Measurements from ENCODE around the gene LCN6. TPM values are rescaled to one million over a fixed set of nuclear protein-coding genes. Genes with fewer than 3 reads are reported as not detected.

LCN6 gene
- total and polyA plus RNA-seq, 2 experiments from 2014 or later: not detected

GRCh38 chr9:136714893-136715274 is 33.4 kb downstream of the LCN6 start:
- no peaks in the 10 kb centered on the region for H3K27me3 ChIP-seq
- H4K20me1 ChIP-seq (ENCODE audit: insufficient read depth, poor library complexity, severe bottlenecking): no peaks in the 10 kb centered on the region
- H3K9me2 ChIP-seq (replicated peaks; ENCODE audit: insufficient read depth): no peaks in the 10 kb centered on the region
- no peak overlapping the region for H3K27ac ChIP-seq
- no peaks in the 10 kb centered on the region for H3K9me3 ChIP-seq (ENCODE audit: low read depth)
- peaks cover 34% of the 10 kb centered on the region for H3K79me2 ChIP-seq
- peaks cover 25% of the 10 kb centered on the region for H3K4me1 ChIP-seq (ENCODE audit: insufficient read depth)
- TF ChIP-seq EZH2 (IDR thresholded peaks at IDR 0.05; ENCODE audit: borderline replicate concordance) (no peak), EZH2phosphoT487 (IDR thresholded peaks at IDR 0.05; ENCODE audit: low read depth, severe bottlenecking, unreplicated experiment) (no peak), CTCF (IDR thresholded peaks at IDR 0.05; ENCODE audit: poor library complexity) (no peak)
- H3K4me3 ChIP-seq: no peak overlapping the region
- DNase-seq (ENCODE audit: low spot score): no peak
- no peaks in the 10 kb centered on the region for H3K36me3 ChIP-seq (replicated peaks; ENCODE audit: insufficient read depth, low read depth)
- no peak overlapping the region for H3K4me2 ChIP-seq
- H2AFZ ChIP-seq: no peak overlapping the region
- 81% methylated on average over 8 of the region's 8 CpGs for WGBS (ENCODE audit: low lambda C conversion rate, missing lambda C conversion rate)

GRCh38 chr9:136714096-136714892 is 34.0 kb downstream of the LCN6 start:
- DNase-seq (ENCODE audit: low spot score): no peak
- no peak overlapping the region for H3K4me3 ChIP-seq
- WGBS (ENCODE audit: low lambda C conversion rate, missing lambda C conversion rate): 86% methylated on average over 17 of the region's 17 CpGs
- H3K79me2 ChIP-seq: peaks cover 34% of the 10 kb centered on the region
- peaks cover 25% of the 10 kb centered on the region for H3K4me1 ChIP-seq (ENCODE audit: insufficient read depth)
- no peaks in the 10 kb centered on the region for H3K36me3 ChIP-seq (replicated peaks; ENCODE audit: insufficient read depth, low read depth)
- H3K4me2 ChIP-seq: peak overlapping the region; percentile 96
- no peaks in the 10 kb centered on the region for H3K27me3 ChIP-seq
- H2AFZ ChIP-seq: no peak overlapping the region
- H3K9me3 ChIP-seq (ENCODE audit: low read depth): no peaks in the 10 kb centered on the region
- no peak for TF ChIP-seq CTCF (IDR thresholded peaks at IDR 0.05; ENCODE audit: poor library complexity)
- no peak for TF ChIP-seq EZH2phosphoT487 (IDR thresholded peaks at IDR 0.05; ENCODE audit: low read depth, severe bottlenecking, unreplicated experiment)
- H4K20me1 ChIP-seq (ENCODE audit: insufficient read depth, poor library complexity, severe bottlenecking): no peaks in the 10 kb centered on the region
- no peaks in the 10 kb centered on the region for H3K9me2 ChIP-seq (replicated peaks; ENCODE audit: insufficient read depth)
- no peak overlapping the region for H3K27ac ChIP-seq

DNA sequence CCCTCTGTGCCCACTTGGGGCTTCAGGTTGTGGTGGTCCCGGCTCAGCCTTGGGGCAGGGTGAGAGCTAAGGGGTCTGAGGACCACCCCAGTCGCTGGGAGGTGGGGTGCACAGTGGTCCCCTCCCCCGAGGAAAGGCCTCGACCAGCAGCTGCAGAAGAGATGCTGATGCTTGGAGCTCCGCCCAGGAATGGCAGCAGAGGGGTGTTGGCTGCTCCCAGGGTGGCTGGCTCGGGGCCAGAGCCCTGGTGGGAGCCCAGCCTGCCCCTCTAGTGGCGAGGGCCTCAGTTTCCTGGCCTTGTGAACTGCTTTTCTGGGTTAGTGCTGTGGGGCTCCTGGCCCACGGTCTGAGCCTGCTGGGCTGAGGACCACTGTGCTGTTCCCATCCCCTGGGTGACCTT is 34.8 kb downstream of the LCN6 start:
- Histone ChIP-seq H3K4me1 (ENCODE audit: insufficient read depth) (peaks cover 25% of the 10 kb centered on the region), H3K9me2 (replicated peaks; ENCODE audit: insufficient read depth) (no peaks in the 10 kb centered on the region), H3K4me2 (peak overlapping the region; percentile 96), H3K9me3 (ENCODE audit: low read depth) (no peaks in the 10 kb centered on the region), H4K20me1 (ENCODE audit: insufficient read depth, poor library complexity, severe bottlenecking) (no peaks in the 10 kb centered on the region), H3K79me2 (peaks cover 34% of the 10 kb centered on the region), H3K27me3 (no peaks in the 10 kb centered on the region), H3K36me3 (replicated peaks; ENCODE audit: insufficient read depth, low read depth) (no peaks in the 10 kb centered on the region), H3K4me3 (peak overlapping the region; percentile 91), H2AFZ (no peak overlapping the region), H3K27ac (no peak overlapping the region)
- TF ChIP-seq CTCF (IDR thresholded peaks at IDR 0.05; ENCODE audit: poor library complexity): no peak
- no peak for TF ChIP-seq EZH2phosphoT487 (IDR thresholded peaks at IDR 0.05; ENCODE audit: low read depth, severe bottlenecking, unreplicated experiment)
- no peak for TF ChIP-seq EZH2 (IDR thresholded peaks at IDR 0.05; ENCODE audit: borderline replicate concordance)
- DNase-seq (ENCODE audit: low spot score): no peak
- 65% methylated on average over 8 of the region's 8 CpGs for WGBS (ENCODE audit: low lambda C conversion rate, missing lambda C conversion rate)

Measured in hepatocyte (in vitro differentiated cells).